NCI-H510A (cell line): ENCODE measurements around the gene KCTD13.
"Not testable (repeated sequence)": the region's sequence is repeated elsewhere in the genome, so short reads cannot be mapped to it uniquely, and the experiment has no call there.

Experiments used
- DNase-seq: peaks from one replicate; lab custom pipeline; 2025; lab: John Stamatoyannopoulos, UW

KCTD13 gene

GRCh38 chr16:29943846-29944799 lies 18.1 kb upstream of the KCTD13 start:
- peak; percentile 54 for DNase-seq

DNA sequence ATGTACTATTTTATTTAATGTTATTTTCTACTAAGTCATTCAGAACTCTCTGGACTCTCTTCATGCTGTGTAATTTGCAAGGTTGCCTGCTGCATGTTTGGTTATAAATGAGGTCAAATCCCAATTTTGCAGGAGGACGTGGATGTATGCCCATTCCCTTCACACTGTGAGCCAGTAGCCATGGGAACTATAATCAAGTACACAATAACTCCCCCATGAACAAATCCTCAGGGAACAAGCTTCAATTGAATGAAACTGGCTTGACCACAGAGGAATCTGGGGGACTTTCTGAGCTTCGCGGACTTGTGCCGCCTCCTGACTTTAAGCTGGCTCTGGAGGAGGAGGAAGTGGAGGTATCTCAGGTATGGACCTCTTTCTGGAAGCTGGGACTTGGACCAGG lies 14.6 kb upstream of the KCTD13 start:
- no peak for DNase-seq

GRCh38 chr16:29931750-29932149 lies 5.7 kb upstream of the KCTD13 start:
- not testable (repeated sequence) for DNase-seq

DNA sequence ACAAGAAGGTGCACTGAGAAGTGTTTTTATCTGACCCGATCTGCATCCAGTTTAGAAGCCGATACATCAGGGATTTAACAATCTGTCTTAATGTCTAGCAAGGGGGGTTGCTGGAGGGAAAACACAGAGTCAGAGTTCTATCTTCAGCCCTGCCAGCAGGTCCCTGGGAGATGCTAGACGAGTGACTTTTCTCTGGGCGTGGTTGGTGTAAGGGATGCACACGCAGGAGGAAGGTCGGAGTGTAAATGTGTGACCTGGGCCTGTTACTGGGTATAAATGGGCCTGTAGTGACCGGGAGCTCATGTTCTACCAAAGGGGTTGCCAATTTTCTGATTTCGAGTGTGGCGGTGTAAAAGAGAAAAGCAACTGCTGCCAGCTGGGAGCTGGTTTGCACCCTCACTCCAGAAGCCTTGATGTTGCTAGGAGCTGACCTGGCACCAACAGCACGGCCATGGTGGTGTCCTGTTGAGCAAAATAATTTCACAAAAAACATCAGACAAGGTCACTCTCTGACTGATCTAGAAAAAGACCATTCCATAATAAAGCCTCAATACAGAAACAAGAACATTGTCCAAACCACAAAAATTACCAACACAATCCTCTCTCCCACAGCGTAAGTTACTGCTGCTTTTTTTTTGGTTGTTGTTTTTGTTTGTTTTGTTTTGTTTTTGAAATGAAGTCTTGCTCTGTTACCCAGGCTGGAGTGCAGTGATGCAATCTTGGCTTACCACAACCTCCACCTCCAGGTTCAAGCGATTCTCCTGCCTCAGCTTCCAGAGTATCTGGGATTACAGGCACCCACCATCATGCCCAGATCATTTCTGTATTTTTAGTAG lies 1.3 kb upstream of the KCTD13 start:
- DNase-seq, result no peak

DNA sequence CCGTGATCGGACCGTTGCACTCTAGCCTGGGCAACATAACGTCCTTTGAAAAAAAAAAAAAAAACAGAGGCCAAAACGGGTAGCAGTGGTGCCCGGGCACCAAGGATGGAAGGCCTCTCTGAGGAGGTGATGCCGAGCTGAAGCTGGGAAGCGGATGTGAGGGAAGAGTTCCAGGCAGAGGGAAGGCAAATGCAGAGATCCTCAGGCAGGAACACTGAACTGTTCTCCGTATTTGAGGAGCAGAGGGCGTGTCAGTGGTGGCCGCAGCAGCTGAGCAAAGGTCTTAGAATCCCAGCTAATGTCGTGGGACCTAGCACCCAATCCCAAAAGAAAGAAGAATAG lies 656 bp upstream of the KCTD13 start:
- no peak for DNase-seq

- DNase-seq, result no peak
Measured at GRCh38 chr16:29925105-29925756, 795 bp downstream of the KCTD13 start.

DNA sequence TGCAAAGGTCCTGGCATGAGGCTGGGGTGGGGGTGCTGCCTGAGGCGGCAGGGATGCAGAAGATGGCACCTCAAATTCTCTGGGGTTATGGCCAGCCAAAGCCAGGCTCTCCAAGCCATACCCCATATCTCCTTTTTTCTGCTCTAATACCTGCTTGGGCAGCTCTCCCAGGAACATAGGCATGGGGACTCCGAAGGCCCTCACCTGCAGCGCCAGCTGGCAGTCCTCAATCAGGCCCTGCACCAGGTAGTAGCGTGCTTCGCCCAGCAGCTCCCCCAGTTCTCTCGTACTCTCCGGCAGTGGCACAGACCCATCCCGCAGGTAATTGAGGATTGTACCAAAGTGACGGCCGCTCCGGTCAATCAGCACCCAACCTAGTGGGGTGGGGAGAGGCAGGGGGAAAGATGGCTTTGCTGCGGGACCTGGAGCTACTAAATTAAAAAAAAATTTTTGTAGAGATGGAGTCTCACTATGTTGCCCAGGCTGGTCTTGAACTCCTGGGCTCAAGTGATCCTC lies 3.0 kb downstream of the KCTD13 start:
- no peak for DNase-seq

DNA sequence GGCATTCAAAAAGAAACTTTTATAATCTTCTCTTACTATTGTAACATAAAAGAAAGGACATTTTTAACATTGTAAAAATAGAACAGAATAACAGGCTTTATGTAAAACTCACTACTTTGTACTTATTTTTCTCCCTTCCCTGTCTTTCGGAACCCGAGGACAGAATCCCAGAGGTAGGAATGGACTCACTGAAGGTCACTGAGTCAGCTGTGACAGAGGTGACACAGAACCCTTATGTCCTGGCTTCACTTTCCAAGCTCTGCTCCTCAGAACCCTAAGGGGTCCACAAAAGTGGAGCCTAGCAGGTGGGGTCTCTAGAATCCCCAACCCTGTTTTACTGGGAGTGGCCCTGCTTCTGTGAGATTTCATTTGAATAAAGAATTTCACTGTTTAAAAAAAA lies 3.7 kb downstream of the KCTD13 start:
- DNase-seq, result no peak

- no peak for DNase-seq
Measured at GRCh38 chr16:29921034-29921385, 5.0 kb downstream of the KCTD13 start.

DNA sequence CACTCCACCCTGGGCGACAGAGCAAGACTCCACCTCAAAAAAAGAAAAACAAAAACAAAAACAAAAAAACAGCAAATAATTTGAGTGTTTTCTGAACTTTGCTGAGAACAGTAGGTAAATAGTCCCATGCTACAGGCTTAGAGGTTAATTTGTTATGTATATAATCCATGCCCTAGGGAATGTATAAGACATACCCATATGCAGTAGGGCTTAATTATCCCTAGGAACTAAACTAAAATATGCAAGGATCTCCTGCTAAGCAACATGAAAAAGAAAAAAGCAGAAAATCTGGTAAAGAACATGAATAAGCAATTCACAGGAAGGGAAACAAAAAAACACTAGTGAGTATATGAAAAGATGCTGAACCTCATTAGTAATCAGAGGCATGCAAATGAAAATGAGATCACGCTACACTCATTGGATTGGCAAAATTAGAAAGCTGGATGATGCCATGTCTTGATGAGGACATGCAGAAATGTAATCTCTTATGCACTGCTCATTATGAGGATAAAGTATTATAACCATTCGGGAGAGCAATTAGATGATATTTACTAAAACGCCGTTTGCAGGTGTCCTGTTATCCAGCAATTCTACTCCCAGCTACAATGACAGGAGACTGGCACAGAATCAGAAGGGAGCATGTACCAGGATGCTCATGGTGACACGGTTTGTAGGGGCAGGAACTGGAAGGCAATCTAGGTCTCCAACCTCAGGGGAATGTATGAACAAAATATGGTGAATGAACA lies 5.6 kb downstream of the KCTD13 start:
- no peak for DNase-seq

DNA sequence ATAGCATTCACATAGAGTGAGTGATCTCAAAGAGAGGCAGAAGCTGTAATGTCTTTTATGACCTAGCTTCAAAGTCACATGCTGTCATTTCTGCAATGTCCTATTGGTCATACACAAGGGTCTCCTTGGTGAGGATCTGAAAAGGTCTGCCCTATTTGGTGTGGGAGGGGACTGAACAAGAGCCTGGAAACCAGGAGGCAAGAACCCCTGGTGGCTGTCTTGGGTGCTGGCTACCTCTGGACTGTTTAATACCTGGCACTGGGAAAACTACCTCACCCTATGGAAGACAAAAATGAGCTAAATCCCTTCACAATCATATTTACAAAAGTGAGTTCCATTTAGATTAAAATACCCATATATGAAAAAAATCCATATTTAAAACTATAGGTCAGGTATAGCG lies 9.0 kb downstream of the KCTD13 start:
- no peak for DNase-seq

- DNase-seq, result no peak
Measured at GRCh38 chr16:29915590-29916247, 10.3 kb downstream of the KCTD13 start.

DNA sequence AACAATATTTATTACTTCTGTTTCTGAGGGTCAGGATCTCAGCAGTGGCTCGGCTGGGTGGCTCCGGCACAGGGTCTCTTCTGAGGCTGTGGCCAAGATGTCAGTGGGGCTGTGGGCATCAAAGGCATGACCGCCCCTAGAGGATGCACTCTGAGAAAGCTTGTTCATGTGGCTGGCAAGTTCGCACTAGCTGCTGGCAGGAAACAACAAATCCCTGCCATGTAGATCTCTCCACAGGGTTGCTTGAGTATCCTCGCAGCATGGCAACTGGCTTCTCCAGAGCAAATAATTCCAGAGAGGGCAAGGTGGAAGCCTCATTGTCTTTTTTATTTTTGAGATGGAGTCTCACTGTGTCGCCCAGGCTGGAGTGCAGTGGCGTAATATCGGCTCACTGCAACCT lies 12.5 kb downstream of the KCTD13 start:
- DNase-seq, result no peak

DNA sequence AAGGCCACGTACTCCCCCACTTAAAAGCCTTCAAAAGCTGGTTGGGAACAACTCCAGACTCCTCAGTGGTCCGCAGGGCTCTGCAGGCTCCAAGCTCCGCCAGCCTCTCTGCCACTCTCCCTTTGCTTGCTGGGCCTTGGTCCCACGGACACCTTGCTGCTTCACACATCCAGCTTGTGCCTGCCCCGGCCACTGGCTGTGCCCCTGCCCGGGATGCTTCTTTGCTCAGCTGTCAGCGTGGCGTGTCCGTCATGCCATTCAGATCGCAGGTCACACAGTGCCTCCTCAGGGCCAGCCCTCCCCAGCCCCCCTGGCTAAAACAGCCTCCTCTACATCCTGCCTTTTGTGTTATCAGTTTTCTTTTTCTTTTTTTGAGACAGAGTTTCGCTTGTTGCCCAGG lies 13.9 kb downstream of the KCTD13 start:
- no peak for DNase-seq

DNA sequence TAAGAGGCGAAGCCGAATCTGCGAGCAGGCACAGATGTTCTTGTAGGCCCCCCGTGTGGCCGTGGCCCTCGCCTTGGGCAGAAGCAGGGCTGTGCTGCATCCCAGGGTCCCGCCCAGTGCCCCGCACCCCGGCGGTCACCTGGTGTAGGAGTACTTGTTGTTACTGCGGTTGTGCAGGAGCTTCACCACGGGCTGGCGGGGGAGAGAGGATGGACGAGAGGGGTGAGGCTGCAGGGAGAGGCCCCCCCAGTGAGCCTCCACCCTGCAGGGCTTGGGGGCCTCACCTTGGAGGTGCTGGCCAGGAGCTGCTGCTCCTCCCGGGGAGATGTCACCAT lies 14.4 kb downstream of the KCTD13 start:
- DNase-seq, result no peak

DNA sequence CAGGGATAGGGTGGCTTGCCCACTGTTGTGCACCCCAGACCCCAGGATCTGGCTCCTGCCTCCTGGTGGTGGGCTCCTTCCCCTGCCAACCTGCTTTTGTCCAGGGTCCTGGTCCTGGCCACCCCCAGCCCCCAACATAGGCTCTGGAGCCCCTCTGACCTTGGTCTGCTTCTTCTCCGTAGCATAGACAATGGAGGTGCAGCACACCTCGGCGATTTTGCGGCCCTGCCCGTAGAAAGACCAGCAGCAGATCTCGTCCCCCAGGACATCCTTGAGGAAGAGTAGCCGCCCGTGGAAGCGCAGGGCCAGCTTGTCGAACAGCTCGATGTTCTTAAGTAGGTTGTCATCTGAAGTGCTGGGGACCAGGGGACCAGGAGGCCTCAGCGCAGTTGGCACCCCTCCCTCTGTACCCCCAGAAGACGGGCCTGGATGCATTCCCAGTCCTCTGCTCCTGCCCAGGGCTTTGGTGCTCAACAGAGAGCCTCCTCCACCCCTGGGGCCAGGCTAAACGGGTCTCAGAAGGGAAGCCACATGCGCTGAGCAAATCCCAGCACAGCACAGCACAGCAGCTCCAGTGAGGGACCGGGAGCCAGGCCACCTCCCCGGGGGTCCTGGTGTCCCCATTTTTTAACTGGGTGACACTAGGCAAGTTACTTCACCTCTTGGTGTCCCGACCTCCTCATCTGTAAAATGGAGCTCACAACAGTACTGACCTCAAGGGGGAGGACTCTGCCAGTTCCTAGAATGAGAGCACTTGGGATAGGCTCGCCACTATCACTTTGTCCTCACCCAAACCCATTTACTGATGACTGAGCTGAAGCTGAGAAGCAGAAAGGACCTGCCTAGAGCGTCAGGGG lies 15.0 kb downstream of the KCTD13 start:
- no peak for DNase-seq

- DNase-seq, result not testable (repeated sequence)
Measured at GRCh38 chr16:29909851-29910250, 16.2 kb downstream of the KCTD13 start.

GRCh38 chr16:29909391-29909790 lies 16.6 kb downstream of the KCTD13 start:
- DNase-seq, result no peak

DNA sequence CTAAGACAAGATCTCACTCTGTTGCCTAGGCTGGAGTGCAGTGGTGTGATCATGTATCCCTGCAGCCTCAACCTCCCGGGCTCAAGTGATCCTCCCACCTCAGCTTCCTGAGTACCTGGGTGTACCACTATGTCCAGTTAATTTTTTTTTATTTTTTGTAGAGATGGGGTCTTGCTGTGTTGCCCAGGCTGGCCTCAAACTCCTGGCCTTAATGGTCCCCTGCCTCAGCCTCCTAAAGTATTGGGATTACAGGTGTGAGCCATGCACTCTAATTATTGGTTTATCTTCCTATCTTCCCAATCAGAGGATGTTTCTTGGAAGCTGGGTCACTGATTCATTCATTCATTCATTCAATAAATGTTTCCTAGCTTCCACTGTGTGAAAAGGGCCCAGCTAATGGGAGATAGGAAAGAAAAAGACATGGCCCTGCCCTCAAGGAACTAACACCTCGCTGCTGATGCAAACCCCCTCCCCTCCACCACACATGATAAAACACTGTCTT lies 17.3 kb downstream of the KCTD13 start:
- DNase-seq, result no peak

DNA sequence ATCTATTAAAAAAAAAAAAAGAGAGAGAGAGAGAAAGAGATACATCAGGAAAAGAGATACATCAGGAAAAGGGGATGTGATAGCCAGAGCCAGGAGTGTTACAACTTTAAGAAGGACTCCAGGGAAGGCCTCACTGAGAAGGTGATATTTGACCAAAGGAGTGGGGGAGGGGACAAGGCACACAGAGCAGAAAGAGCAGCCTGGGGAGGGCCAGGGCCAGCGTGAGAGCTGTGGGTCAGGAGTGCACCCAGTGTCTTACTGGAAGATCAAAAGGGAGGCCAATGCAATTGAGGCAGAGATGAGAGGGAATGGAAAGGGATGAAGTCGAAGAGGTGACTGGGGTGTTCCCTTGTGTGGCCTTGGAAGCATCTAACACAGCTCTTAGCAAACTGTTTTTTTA lies 18.1 kb downstream of the KCTD13 start:
- DNase-seq, result no peak
